GM19240 (cell line): ENCODE measurements around the gene CHST2.
"Not testable (repeated sequence)": the region's sequence is repeated elsewhere in the genome, so short reads cannot be mapped to it uniquely, and the experiment has no call there.

Source experiments
- DNase-seq: peaks from one replicate; pipeline ENCODE4 v3.0.0; 2011; ENCODE audit warnings: low spot score; ENCODE audit not compliant: insufficient read length

CHST2 gene, protein sequence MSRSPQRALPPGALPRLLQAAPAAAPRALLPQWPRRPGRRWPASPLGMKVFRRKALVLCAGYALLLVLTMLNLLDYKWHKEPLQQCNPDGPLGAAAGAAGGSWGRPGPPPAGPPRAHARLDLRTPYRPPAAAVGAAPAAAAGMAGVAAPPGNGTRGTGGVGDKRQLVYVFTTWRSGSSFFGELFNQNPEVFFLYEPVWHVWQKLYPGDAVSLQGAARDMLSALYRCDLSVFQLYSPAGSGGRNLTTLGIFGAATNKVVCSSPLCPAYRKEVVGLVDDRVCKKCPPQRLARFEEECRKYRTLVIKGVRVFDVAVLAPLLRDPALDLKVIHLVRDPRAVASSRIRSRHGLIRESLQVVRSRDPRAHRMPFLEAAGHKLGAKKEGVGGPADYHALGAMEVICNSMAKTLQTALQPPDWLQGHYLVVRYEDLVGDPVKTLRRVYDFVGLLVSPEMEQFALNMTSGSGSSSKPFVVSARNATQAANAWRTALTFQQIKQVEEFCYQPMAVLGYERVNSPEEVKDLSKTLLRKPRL

DNA sequence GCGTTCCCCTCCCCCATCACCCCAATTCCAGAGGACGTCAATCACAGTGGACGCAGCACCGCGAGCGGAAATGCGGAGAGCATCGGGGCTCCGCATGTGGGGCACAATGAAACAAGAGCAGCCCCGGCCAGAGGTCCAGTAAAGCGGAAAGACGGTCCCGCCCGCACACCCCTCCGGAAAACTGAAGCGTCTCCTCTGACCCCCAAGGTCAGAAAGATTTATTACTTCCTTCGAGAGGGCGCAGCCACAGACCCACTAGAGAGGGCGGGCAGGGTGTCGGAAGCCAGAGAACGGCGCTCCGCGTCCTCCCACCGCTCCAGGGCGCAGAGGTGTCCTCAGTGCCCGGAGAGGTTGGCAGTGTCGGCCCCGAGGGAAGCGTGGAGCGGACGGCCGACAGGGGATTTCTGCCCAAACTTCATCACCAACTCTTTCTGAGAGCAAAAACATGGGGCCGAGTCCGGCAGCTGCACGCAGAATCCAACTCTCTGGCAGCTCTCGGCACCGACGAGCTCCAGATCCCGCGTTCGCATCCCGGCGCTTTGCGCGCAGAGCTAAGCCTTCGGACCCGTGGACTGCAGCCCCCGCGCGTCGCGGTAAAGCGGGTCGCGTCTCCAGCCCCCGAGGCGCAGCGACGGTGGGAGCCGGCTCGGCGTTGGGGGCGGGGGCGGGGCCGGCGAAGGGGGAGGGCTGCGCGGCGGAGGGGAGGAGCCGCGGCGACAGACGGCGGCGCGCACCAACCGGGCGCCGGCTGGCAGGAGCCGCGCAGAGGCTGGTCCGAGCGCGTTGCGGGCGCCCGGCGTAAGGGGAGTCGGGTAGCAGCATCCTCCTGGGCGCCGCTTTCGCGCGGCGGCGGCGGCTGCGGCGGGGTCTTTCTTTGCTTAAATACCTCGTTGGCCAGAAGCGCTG, at the start of gene CHST2:
TSS of gene CHST2 (plus strand) at position 763 of the 906 bp plus-strand sequence. CDS start 1,046 bp downstream, outside the sequence.
- peak; percentile 72 for DNase-seq

DNA sequence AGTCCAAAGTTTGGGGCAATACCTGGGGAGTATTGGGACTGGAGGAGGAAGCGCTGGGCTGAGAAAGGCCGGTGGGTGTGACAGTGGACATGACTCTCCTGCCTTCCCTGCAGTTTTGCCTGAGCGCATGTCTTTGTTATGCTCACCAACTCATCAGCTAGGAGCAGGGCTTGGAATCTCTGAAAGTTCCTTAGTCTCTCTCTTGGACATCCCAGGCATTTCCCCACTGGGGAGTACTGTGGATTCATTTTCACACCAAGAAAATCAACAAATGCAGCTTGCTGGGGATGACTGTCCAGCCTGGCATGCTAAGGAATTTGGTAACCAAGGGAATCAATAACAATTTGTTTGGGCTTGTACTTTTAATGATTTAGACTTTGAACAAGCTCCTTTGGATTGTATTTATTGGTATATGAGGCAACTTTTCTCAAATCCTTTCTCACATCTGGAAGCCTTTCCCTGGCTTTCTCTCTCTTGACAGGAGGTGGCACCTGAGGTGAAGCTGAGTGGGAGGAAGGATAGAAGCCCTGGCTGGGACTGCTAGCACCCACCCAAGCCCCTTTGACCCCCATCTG, 48.5 kb upstream of the CHST2 start:
- no peak for DNase-seq

DNA sequence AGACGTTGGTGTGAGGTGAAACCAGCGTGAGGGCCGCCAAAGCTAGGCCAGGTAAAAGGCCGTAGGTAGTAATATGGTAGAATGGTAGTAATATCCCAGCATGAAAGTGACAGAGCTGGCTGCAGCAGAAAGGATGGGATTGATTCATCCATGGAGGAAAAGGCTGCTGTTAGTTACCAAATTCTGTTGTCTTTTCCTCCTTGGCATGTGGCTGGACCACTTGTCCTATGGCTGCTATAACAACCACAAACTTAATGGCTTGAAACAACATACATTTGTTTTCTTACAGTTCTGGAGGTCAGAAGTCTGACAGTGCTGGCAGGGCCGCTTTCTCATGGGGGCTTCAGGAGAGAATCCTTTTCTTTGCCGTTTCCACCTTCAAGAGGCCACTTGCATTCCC, 47.8 kb upstream of the CHST2 start:
- no peak for DNase-seq

DNA sequence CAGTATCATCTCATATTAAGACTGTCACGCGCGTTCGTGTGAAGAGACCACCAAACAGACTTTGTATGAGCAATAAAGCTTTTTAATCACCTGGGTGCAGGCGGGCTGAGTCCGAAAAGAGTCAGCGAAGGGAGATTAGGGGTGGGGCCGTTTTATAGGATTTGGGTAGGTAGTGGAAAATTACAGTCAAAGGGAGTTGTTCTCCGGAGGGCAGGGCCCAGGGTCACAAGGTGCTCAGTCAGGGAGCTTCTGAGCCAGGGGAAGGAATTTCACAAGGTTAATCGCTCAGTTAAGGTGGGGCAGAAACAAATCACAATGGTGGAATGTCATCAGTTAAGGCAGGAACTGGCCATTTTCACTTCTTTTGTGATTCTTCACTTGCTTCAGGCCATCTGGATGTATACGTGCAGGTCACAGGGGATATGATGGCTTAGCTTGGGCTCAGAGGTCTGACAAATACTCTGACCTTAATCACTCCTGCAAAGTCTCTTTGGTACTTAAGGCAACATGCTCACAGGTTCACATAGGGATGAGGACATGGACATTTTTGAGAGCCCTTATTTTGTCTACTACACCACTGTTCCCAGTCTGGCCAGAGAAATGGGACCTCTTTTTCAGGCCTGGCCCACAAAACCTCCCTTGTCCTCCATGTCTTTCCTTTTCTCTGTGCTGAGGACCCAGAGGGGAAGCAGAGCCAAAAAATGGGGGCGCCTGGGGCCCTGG, 47.1 kb upstream of the CHST2 start:
- DNase-seq, result not testable (repeated sequence)

DNA sequence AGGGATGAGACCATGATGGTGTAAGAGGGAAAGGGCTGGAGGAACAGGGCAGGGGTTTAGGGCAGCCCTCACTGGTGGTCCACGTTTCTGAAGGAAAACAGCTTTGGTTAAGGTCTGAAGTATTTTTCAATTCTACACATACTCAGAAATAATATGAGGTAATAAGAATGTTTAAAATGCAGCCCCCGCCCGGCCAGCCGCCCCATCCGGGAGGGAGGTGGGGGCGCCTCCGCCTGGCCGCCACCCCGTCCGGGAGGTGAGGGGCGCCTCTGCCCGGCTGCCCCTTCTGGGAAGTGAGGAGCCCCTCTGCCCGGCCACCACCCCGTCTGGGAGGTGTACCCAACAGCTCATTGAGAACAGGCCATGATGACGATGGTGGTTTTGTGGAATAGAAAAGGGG, 46.0 kb upstream of the CHST2 start:
- not testable (repeated sequence) for DNase-seq

DNA sequence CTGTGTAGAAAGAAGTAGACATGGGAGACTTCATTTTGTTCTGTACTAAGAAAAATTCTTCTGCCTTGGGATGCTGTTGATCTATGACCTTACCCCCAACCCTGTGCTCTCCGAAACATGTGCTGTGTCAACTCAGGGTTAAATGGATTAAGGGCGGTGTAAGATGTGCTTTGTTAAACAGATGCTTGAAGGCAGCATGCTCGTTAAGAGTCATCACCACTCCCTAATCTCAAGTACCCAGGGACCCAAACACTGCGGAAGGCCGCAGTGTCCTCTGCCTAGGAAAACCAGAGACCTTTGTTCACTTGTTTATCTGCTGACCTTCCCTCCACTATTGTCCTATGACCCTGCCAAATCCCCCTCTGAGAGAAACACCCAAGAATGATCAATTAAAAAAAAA, 45.6 kb upstream of the CHST2 start:
- DNase-seq, result not testable (repeated sequence)

DNA sequence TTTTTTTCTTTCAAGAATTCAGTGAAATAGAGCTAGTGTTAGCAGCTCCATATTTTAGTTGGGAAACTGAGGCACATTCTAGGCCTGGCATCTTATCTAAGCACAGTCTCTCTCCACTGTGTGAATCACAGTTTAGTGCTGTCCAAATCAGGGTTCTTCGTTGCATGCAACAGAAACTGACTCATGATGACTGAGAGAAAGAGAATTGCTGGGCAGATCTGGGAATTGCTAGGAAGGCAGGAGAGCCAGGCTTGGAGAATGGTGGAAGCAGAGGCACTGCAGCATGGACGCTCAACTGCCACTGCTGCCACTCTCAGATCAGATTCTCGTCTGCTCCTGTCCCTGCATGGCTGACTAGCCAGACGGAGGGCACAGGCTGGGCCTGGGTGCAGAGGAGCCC, 40.7 kb upstream of the CHST2 start:
- no peak for DNase-seq

DNA sequence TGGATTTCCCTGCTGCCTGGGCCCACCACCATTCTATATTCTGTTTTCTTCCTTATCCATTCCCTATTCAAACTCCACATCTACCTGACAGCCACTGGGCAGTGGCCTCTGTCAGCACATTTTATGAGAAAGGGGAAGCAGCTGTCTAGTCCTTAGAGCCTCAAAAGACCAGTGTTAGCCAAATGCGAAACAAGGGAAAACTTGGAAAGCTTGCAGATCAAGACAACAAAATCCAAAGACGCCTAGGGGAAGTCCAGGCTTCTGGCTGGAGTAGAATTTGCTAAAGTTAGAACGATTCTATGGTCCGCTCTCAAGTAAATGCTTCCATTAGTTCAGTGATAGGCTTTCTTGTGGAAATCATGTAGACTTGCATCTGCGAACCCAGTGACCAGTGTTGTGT, 39.4 kb upstream of the CHST2 start:
- no peak for DNase-seq

DNA sequence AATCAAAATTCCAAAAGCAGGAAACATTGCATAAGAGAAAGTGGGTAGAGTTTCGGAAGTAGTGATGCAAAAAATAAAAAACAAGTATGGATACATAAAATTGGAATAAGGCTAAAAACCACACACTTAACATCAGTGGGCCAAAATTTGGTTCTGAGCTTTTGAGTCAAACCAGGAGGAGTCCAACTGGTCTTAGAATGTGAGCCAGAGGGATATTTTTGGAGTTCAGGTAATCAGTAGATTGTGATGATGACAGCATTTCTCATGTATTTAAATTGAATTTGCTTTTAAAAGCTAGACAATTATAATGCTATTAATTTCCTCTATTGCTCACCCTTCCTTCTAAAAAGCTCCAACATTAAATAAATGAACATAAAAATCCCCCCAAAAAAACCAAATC, 38.2 kb upstream of the CHST2 start:
- DNase-seq, result no peak

DNA sequence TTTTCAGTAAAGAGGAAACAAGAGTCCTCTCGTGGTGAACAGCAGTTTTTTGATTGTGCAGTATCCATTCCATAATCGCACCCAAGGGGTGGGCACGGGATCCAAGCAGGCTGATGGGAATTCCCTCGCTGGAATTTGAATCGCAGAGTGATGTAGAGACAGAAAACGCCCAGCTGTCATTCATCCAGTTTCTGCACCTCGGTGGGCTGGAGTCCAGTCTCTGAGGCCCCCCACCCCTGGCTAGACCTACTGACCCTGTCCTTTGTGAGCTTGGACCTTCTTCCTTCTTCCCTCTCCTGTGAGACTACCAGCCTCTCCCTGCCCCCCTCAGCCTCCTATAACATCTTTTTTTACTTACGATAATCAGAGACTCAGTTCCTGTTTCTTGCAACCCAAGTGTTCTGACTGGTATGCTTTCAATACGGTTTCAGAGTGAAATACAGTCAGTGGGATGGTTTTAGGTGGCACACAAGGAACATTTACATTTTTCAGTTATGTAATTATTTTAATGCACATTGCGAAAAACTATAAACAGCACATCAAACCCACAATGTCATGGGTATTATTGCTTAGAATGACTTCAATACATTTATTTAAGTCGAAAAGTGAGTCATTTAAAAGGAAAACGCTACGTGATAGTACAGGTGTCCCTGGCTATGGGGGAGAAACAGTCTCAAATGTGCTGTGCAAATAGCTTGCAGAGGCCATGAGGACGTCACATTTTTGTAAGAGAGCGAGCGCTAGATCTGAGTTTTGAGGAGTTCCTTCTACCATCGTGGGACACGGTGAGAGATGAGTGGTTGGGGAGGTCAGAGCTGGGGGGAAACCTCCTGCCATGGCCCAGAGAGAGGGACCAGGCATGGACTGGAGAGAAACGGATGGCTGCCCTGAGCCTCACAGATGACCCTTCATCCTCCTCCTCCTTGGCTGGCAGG, 37.5 kb upstream of the CHST2 start:
- DNase-seq, result peak; percentile 53

DNA sequence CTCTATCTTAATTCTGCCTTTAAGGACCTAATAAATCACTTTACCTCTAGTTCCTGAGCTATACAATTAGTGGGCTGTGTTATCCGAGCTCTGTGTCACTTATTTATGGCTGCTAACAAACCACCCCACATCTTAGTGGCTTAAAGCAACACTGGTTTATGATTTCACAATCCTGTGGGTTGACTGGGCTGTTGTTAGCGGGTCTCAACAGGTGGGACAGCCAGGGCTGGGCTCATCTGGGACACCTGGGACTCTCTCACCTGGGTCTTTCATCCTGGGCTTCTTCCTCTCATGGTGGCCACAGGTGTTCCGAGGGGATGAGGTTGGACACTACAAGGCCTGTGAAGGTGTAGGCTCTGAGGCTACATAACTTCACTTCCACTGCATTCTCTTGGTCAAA, 35.8 kb upstream of the CHST2 start:
- no peak for DNase-seq

DNA sequence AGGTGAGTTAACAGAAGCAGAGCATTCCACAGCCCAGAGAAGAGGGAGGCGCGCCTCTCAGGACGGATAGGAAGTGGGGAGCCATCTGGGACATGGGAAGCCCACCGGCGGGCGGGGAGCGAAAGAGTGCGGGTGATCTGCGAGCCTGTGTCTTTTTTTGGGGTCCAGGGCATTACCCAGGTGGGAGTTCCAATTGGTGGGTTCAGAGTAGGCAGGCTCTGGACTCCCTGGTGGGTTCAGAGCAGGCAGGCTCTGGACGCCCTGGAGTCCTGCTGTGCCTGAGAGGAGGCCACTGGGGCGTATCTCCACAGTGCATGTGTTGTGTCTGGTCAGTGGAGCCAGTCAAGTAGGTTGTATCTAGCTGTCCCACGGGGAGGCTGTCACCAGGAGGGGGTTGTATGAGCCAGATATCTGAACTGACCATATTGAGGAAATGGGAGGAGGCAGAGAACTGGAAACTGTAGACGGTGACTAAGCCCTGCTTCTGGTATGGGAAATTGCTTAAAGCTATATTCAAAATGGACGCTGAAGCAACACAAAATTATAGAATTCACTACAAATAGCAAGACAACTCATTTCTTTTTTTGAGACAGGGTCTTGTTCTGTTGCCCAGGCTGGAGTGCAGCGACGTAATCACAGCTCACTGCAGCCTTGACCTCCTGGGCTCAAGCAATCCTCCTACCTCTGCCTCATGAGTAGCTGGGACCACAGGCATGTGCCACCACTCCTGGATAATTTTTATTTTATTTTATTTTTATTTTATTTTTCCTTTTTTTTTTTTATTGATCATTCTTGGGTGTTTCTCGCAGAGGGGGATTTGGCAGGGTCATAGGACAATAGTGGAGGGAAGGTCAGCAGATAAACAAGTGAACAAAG, 34.5 kb upstream of the CHST2 start:
- DNase-seq, result no peak

DNA sequence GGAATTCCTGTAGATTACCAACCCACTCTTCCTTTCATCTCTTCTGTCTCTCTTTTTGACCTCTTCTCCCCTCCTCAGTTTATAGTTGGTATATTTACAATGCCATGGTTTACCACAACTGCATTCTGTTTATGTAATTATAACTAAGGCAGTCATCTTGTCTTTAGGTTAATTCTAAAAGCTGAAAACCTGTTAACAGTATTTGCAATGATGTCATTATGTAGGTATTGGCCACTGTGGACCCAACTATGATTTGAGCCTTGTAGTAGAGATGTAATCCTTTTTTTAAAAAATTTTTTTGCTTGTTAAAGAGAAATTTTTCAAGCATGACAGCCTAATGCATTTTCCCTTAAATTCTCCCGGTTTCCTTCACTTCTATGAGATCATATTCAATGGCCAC, 30.7 kb upstream of the CHST2 start:
- no peak for DNase-seq

DNA sequence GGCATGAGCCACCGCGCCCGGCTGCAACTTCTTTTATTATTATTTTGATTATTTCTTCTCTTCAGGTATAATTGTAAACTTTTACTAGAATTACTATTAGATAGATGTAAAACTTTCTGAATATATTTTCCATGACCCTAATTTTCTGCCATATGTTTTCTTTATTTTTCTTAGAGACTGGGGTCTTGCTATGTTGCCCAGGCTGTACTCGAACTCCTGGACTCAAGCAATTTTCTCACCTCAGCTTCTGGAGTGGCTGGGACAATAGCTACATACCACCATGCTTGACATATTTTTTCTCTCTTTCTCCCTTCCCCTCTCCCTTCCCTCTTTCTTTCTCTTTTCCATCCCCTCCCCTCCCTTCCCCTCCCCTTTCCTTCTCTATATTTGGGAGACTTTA, 29.6 kb upstream of the CHST2 start:
- no peak for DNase-seq

DNA sequence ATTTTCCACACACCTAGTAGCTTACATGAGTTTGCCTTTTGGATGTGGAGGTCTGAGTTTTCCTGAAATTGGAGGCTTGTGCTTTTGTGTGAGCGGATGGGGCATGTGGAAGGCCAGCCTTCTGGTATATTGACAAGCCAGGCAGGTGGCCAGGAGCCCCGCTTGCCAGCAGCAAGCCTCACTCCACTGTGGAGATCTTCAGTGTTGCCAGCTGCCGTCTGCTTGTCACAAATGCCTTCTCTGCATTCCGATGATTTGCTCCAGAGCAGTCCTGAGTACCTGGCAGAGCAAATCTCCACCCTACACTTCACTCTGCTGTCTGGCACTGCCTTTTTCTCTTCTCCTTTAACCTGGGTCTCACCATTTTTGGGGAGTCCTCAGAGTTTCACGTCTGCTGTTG, 29.1 kb upstream of the CHST2 start:
- no peak for DNase-seq

DNA sequence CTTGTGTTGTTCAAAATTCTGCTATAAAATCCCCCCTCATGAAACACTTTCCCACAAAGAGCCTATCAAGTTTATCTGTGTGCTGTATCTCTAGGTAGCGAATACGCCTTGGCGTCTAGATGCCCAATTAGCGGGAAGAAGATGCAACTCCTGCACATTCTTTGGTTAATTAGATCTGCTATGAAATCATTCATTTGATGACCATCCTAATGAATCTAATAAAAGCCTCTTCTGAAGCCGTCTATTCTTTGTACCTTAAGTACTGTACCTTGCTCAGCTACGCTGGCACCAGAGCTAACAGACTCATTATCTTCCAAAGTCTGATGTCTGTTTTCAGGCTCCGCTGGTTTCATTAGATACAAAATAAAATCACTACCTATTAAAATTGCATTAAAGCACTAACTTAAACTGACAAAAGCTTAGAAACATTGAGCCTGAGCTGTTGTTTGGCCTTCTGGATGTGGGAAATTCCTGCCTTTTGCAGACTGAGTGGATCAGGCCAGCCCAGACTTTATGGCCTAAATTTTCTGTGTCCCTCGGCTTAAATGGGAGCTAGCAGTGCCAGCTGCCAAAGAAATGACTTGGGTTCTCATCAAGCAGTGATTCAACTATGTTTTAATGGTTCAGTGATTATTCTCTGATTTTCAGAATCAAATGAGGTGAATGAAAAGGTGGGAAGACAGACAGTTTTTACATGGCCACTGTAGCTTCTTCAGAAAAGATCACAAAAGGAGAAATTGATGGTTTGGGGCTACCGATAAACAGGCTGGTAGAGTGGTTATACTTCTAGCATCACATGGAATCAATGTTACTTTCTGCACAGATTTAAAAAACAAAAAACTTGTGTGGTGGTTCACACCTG, 28.4 kb upstream of the CHST2 start:
- no peak for DNase-seq

DNA sequence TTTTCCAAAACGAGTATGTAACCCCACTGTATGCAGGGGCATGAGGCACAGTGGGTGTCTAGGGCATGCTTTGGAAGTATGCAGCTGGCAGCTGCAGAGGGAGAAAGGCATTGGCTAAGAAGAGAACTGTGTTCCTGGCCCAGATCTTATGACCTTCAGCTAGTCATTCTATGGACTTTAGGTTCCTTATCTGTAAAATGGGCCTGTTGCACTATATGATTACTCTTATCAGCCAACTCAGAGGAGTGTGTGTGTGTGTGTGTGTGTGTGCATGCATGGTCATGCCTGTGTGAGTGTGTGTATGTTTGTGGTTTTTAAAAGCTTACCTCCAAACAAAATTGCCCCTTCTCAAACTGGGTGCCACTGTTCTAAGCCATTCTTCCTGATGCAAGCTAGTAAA, 27.4 kb upstream of the CHST2 start:
- DNase-seq, result no peak

DNA sequence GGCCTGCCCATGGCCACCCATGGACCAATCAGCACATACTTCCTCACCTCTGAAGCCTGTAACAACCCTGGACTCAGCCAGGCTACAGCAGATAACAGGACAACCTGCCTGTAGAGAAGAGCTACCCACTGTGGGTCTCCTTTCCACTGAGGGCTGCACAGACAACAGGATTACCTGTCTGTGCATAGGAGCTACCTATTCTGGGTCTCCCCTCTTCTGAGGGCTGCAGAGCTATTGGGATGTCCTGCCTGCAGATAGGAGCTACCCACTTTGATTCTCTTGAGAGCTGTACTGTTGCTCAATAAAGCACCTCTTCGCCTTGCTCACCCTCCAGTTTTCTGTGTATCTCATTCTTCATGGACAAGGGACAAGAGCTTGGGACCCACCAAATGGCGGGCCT, 23.8 kb upstream of the CHST2 start:
- no peak for DNase-seq
